RWPE1 (cell line): ENCODE results near the gene PRSS38.
A peak's percentile ranks its signal among the peaks of the same experiment; 100 is the strongest.

Experiments
- CTCF ChIA-PET: fragments of 350-600 bp; sonication (Branson Sonifier 250); formaldehyde crosslinking; extraction: SDS; loops from one replicate; lab custom pipeline; 2021; lab: Yijun Ruan, JAX
- POLR2A ChIA-PET: fragments of 400-600 bp; formaldehyde crosslinking; extraction: SDS; loops from one replicate; lab custom pipeline; 2020; ENCODE audit warnings: antibody characterized with exemption; ENCODE audit not compliant: low non-redundant PET; lab: Yijun Ruan, JAX
- DNase-seq: peaks from one replicate; pipeline ENCODE4 v3.0.0; 2012; ENCODE audit warnings: low spot score
- H3K27ac ChIP-seq: fragments of 450-650 bp; 2 replicates; pipeline ENCODE4 v1.5.1; 2017
- TF ChIP-seq, protein P1 (sequence below): fragments of 450-650 bp; conservative IDR thresholded peaks from 2 replicates; pipeline ENCODE4 v1.5.1; 2017; ENCODE audit warnings: low read depth, mild to moderate bottlenecking

PRSS38 gene

DNA sequence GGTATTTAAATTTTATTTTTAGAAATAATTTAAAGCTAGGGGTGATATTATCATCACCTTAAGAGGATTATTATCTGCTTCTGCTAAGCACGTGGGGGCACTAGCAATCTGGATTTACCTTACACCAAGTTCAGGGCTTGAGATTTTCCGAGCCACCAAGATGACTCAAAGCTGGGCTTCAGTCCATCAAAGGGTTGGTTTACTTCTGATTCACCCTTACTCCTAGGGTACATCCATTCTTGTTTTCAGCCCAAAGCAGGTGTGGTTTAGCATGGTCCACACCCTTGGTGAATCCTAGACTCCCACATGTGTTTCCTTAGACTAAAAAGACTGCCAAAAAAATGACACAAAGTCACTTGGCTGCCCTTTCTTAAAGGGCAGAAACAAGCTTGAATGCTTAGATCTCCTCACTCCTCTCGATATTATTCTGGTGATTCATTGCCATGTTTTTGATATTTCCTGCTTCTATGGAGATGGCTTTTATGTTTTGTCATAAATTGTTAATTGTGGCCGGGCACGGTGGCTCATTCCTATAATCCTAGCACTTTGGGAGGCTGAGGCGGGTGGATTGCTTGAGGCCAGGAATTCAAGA lies 9.8 kb upstream of the PRSS38 start:
- POLR2A ChIA-PET, result interaction anchor here (0.5 kb wide), 1 partner anchor 18 kb away, joined by 3 read pairs; no protein-coding TSS in a partner anchor
- H3K27ac ChIP-seq, result peak overlapping the region; percentile 78
- CTCF ChIA-PET, result interaction anchor here (0.6 to 1.6 kb wide), 18 partner anchors 12 to 1882 kb away, joined by 3 to 11 read pairs (median 4); no protein-coding TSS in a partner anchor
- peak; percentile 98 for DNase-seq
- TF ChIP-seq, protein P1, sequence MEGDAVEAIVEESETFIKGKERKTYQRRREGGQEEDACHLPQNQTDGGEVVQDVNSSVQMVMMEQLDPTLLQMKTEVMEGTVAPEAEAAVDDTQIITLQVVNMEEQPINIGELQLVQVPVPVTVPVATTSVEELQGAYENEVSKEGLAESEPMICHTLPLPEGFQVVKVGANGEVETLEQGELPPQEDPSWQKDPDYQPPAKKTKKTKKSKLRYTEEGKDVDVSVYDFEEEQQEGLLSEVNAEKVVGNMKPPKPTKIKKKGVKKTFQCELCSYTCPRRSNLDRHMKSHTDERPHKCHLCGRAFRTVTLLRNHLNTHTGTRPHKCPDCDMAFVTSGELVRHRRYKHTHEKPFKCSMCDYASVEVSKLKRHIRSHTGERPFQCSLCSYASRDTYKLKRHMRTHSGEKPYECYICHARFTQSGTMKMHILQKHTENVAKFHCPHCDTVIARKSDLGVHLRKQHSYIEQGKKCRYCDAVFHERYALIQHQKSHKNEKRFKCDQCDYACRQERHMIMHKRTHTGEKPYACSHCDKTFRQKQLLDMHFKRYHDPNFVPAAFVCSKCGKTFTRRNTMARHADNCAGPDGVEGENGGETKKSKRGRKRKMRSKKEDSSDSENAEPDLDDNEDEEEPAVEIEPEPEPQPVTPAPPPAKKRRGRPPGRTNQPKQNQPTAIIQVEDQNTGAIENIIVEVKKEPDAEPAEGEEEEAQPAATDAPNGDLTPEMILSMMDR, result peak; percentile 51

DNA sequence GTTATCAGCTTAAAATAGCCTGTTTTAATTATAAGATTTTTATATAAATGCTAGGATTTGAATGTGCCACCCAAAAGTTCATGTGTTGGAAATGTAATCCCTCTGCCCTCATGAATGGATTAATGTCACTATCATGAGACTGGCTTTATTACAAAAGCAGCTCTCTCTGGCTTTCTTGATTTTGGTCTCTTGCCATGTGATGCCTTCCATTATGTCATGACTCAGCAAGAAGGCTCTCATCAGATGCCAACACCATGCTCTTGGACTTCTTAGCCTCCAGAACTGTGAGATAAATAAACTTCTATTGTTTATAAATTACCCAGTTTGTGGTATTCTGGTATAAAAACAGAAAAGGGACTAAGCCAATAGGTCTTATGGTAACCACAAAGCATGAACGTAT lies 6.9 kb upstream of the PRSS38 start:
- ChIA-PET CTCF (interaction anchor here (0.6 kb wide), 1 partner anchor 64 kb away, joined by 3 read pairs; no protein-coding TSS in a partner anchor), POLR2A (no interaction called here)
- no peak for DNase-seq
- H3K27ac ChIP-seq, result no peak overlapping the region
- TF ChIP-seq, protein P1, result no peak

DNA sequence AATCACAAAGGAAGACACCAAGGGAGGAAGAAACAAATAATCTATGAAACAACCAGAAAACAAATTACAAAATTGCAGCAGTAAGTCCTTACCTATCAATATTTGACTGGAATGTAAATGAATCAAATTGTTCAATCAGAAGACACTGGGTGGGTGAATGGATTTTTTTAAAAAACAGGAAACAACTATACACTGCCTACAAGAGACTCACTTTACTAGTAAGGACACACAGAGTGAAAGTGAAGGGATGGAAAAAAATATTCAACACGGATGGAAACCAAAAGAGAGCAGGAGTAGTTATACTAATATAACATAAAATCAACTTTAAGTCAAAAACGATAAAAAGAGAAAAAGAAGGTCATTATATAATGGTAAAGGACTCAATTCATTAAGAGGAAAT lies 6.4 kb upstream of the PRSS38 start:
- no peak overlapping the region for H3K27ac ChIP-seq
- no peak for DNase-seq
- ChIA-PET POLR2A (no interaction called here), CTCF (no interaction called here)
- TF ChIP-seq, protein P1, result no peak

DNA sequence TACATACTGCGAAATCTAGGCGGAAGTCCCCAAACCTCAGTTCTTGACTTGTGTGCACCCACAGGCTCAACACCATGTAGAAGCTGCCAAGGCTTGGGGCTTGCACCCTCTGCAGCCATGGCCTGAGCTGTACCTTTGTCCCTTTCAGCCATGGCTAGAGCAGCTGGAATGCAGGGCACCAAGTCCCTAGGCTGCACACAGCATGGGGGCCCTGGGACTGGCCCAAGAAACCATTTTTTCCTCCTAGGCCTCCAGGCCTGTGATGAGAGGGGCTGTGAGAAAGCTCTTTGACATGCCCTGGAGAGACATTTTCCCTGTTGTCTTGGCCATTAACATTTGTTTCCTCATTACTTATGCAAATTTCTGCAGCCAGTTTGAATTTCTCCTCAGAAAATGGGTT lies 1.5 kb upstream of the PRSS38 start:
- CTCF ChIA-PET, result no interaction called here
- TF ChIP-seq, protein P1, result no peak
- H3K27ac ChIP-seq, result no peak overlapping the region
- no peak for DNase-seq
- POLR2A ChIA-PET, result no interaction called here

DNA sequence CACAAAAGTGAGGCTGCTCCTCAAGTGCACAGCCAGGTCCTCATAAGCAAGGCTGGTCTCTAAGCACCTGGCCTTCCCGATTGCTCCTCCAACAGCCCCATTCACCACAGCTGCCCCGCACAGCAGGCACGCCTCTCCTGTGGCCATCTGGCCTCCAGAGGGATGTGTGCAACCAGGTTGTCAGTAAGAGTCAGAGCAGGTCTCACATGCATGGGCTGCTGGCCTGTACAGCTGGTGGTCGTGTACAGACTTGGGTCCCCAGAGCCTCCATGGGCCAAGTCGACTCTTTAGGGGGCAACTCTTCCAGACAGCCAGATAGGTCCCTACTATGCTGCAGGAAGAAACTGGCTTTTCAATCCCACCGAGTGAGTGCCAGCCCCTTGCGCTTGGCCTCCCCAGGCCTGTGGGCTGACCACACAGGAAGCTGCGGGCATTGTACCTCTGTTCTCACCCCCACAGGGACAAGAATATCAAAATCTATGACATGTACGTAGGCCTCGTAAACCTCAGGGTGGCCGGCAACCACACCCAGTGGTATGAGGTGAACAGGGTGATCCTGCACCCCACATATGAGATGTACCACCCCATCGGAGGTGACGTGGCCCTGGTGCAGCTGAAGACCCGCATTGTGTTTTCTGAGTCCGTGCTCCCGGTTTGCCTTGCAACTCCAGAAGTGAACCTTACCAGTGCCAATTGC lies 1.4 kb downstream of the PRSS38 start:
- ChIA-PET CTCF (interaction anchor here (0.6 to 0.9 kb wide), 5 partner anchors 10 to 920 kb away, joined by 3 to 4 read pairs (median 3); no protein-coding TSS in a partner anchor), POLR2A (no interaction called here)
- H3K27ac ChIP-seq, result no peak overlapping the region
- TF ChIP-seq, protein P1, result no peak
- no peak for DNase-seq

DNA sequence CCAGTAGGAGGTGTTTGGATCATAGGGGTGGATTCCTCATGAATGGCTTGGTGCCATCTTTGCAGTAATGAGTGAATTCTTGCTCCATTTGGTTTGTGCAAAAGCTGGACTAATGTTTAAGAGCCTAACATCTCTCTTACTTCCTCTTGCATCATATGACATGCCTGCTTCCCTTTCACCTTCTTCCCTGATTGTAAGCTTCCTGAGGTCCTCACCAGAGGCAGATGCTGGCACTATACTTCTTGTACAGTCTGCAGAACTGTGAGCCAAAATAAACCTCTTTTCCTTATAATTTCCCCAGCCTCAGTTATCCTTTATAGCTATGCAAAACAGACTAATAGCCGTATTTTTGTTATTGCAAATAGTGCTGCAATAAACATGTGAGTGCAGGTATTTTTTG lies 8.1 kb downstream of the PRSS38 start:
- TF ChIP-seq, protein P1, result no peak
- H3K27ac ChIP-seq, result no peak overlapping the region
- DNase-seq, result no peak
- ChIA-PET POLR2A (no interaction called here), CTCF (no interaction called here)
